Chondrocyte (in vitro differentiated cells): ENCODE results near the gene CACNA1C. TPM values are rescaled to one million over a fixed set of nuclear protein-coding genes. Genes with fewer than 3 reads are reported as not detected.

ENCODE experiments used
- DNase-seq: peaks from one replicate; pipeline ENCODE4 v3.0.0; 2021; ENCODE audit warnings: mixed read lengths, low spot score
- H3K27ac Mint-ChIP-seq: one replicate; pipeline ENCODE4 v1.8.0; 2021; ENCODE audit warnings: mild to moderate bottlenecking, moderate library complexity, mixed read lengths; ENCODE audit not compliant: unreplicated experiment
- H3K27me3 Mint-ChIP-seq: 2 replicates; pipeline ENCODE4 v1.8.0; 2021; ENCODE audit warnings: low read depth, mixed read lengths
- H3K36me3 Mint-ChIP-seq: 2 replicates; pipeline ENCODE4 v1.8.0; 2021; ENCODE audit warnings: low read depth, mixed read lengths
- H3K4me1 Mint-ChIP-seq: 2 replicates; pipeline ENCODE4 v1.8.0; 2021; ENCODE audit warnings: low read depth, mild to moderate bottlenecking, mixed read lengths
- H3K4me3 Mint-ChIP-seq: one replicate; pipeline ENCODE4 v1.8.0; 2021; ENCODE audit warnings: mild to moderate bottlenecking, moderate library complexity, mixed read lengths; ENCODE audit not compliant: unreplicated experiment
- H3K9me3 Mint-ChIP-seq: 2 replicates; pipeline ENCODE4 v1.8.0; 2021; ENCODE audit warnings: low read depth, mixed read lengths
- CTCF ChIP-seq: fragments of 200-600 bp; sonication (generic); IDR thresholded peaks from 2 replicates; pipeline ENCODE4 v1.5.0; 2021; ENCODE audit warnings: antibody characterized with exemption, mild to moderate bottlenecking, moderate library complexity
- total RNA-seq: library from RNA; stranded (reverse); gene quantifications from 3 replicates; pipeline ENCODE4 v1.2.1, GENCODE V29; 2021

CACNA1C gene
- total RNA-seq, 1 donor from 2014 or later, result 27.0 TPM

DNA sequence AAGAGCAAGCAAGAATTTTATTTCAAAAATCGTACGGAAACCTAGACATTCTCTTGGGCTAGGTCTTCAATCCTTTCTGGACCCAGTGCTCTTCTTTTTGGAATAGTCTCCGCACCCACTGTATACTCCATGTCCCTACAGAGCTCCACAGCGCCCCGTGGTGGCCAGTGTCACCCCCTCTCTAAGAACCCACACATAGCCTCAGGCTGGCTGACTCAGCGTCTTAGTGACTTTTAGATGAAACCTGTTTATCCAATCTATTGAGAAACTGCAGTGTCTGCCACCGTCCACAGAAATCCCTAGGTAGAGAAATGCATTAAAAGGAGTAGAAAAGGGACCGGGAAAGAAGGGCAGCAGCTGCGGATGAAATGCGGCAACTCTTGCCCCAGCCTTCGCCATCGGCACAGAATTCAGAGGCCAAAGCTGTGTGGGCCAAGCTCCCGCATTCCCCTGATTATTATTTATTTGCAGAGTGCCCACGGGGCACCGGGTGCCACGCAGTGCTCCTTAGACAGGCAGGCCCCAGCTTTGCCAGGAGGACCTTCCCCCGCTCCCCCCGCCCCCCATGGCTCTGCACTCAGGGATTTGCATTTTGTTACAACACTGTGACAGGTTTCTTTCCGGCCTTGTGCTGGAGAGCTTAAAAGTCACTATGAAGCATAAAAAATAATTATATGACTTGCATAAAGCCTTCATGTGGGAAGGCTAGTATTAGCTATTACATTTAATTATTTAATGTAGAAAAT lies 571.9 kb downstream of the CACNA1C start:
- Mint-ChIP-seq H3K4me3 (no peak overlapping the region), H3K36me3 (peaks cover 40% of the 10 kb centered on the region), H3K4me1 (peaks cover 5% of the 10 kb centered on the region), H3K9me3 (no peaks in the 10 kb centered on the region), H3K27me3 (no peaks in the 10 kb centered on the region), H3K27ac (no peak overlapping the region)
- peak; percentile 74 for TF ChIP-seq CTCF
- no peak for DNase-seq

- H3K36me3 Mint-ChIP-seq, result peaks cover 39% of the 10 kb centered on the region
- H3K27me3 Mint-ChIP-seq, result no peaks in the 10 kb centered on the region
- TF ChIP-seq CTCF, result no peak
- no peak overlapping the region for H3K27ac Mint-ChIP-seq
- H3K9me3 Mint-ChIP-seq, result no peaks in the 10 kb centered on the region
- H3K4me1 Mint-ChIP-seq, result peaks cover 6% of the 10 kb centered on the region
- H3K4me3 Mint-ChIP-seq, result no peak overlapping the region
- DNase-seq, result no peak
Observed at GRCh38 chr12:2625289-2625612, 572.5 kb downstream of the CACNA1C start.

GRCh38 chr12:2627076-2627834 lies 574.5 kb downstream of the CACNA1C start:
- Mint-ChIP-seq H3K4me3 (no peak overlapping the region), H3K4me1 (peaks cover 25% of the 10 kb centered on the region), H3K27ac (no peak overlapping the region)

DNA sequence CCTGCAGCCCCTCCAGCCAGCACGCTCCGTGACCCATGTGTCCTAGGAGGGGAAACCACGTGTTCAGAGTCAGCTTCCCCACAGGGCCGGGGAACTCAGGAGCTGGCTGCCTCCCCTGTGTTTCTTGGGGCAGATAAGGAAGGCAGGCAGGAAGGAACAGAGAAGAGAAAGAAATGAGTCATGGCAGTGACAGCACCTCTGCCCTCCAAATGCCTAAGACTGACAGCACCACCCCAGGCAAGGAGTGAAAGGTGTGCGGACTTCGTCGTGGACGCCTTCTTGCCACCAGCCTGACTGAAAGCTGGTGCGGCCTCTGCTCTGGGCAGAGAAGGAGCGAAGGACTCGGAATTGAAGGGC lies 575.0 kb downstream of the CACNA1C start:
- Mint-ChIP-seq H3K27ac (no peak overlapping the region), H3K4me3 (no peak overlapping the region), H3K27me3 (no peaks in the 10 kb centered on the region), H3K9me3 (no peaks in the 10 kb centered on the region), H3K4me1 (peaks cover 31% of the 10 kb centered on the region), H3K36me3 (peaks cover 28% of the 10 kb centered on the region)
- TF ChIP-seq CTCF, result no peak
- DNase-seq, result no peak

More at GRCh38 chr12:2627076-2627834, 574.5 kb downstream of the CACNA1C start:
- Mint-ChIP-seq H3K9me3 (no peaks in the 10 kb centered on the region), H3K36me3 (peaks cover 28% of the 10 kb centered on the region), H3K27me3 (no peaks in the 10 kb centered on the region)
- DNase-seq, result no peak
- no peak for TF ChIP-seq CTCF

GRCh38 chr12:2628401-2628800 lies 575.6 kb downstream of the CACNA1C start:
- no peaks in the 10 kb centered on the region for H3K27me3 Mint-ChIP-seq

More at GRCh38 chr12:2628401-2628800, 575.6 kb downstream of the CACNA1C start:
- TF ChIP-seq CTCF, result no peak
- H3K4me3 Mint-ChIP-seq, result no peak overlapping the region
- peaks cover 27% of the 10 kb centered on the region for H3K36me3 Mint-ChIP-seq
- peaks cover 33% of the 10 kb centered on the region for H3K4me1 Mint-ChIP-seq
- no peak for DNase-seq
- H3K27ac Mint-ChIP-seq, result no peak overlapping the region
- H3K9me3 Mint-ChIP-seq, result no peaks in the 10 kb centered on the region
